HK-2 (cell line): ENCODE measurements around the gene PIR.

ENCODE experiments used
- DNase-seq: peaks from one replicate; pipeline ENCODE4 v3.0.0-alpha.2; 2018; ENCODE audit not compliant: unreplicated experiment

Gene PIR

GRCh38 chrX:15493118-15493962 lies at the start of gene PIR:
PIR (minus strand) TSS chrX:15493333; CDS start chrX:15491257, 2,076 bp downstream.
- DNase-seq, result peak; percentile 84

DNA sequence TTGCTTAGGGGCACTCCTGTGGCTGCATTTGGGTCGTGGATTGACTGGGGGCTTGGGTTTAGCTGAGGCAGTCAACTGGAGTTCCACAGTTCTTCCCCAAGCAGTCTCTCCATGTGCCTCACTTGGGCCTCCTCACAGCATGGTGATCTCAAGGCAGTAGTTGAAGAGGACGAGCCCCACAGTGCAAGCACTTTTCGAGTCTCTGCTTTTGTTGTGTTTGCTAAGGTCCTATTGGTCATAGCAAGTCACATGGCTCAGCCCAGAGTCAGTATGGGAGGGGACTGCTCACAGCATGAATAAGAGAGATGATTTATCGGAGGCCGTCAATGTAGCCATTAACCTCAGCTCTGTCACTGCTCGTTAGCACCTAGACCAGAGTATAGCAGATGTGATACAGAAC lies 37.2 kb upstream of the PIR start:
- DNase-seq, result no peak

- no peak for DNase-seq
Measured at GRCh38 chrX:15529165-15529564, 36.0 kb upstream of the PIR start.

- no peak for DNase-seq
Measured at GRCh38 chrX:15525664-15526416, 32.7 kb upstream of the PIR start.

GRCh38 chrX:15524417-15524816 lies 31.3 kb upstream of the PIR start:
- no peak for DNase-seq

GRCh38 chrX:15523088-15523487 lies 30.0 kb upstream of the PIR start:
- DNase-seq, result no peak

GRCh38 chrX:15522464-15522863 lies 29.3 kb upstream of the PIR start:
- no peak for DNase-seq

DNA sequence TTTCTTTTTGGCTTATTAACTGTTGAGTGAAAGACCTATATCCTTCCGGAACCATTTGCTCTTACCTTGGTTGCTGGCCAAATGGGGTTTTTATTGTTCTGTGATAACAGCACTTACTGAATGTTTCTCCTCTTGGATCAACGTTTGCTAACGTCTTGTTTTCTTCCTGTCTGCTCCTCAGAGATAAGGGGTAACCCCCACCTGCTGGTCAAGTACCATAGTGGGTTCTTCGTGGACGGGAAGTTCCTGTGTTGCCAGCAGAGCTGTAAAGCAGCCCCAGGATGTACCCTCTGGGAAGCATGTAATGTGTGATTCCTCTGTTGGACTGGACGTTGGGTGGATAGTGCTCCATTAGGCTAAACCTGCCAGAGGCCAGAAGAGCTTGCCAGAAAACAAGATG lies 22.8 kb upstream of the PIR start:
- no peak for DNase-seq

- DNase-seq, result no peak
Measured at GRCh38 chrX:15514279-15514678, 21.1 kb upstream of the PIR start.

DNA sequence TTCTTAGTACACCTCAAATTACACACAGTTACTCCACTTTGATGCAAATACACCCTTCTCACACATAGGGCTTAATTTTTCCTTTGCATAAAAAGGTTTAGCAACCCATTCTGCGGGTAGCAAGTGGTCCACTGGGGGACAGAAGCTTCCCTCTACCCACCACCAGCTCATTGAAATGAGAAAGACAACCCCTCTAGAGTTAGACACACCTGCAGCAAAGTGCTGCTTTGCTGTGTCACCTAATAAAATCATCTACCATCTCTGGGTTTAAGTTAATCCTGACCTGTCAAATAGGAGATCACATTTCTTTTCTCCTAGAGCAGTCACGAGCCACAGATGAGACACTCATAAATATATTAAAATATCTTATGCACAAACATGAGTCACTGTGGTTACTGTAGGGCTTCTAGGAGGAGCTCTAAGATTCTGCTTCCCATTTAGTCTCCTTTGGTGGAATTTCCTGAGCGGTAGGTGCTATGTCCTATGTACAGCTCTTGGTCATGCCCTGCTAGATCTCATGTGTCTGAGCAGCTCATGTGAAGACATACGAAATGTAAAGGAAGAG lies 19.4 kb upstream of the PIR start:
- DNase-seq, result no peak

DNA sequence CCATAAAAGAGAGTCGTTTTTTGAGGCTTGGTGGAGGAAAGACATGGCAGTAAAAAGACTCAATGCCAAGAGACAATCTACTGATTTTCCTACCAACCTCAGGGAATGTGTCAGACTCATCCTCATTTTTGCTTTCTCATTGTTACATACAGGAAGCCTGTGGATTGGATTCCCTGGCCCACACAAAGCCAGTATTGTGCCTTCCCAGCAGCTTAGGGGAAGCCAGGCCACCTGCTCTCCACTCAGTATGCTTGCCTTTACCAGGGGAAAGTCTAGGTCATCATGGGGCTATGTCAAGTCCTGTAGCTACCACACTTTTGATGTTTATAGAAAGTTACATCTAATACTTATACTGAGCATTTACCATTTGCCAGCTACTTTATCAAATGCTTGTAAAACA lies 18.4 kb upstream of the PIR start:
- DNase-seq, result no peak

DNA sequence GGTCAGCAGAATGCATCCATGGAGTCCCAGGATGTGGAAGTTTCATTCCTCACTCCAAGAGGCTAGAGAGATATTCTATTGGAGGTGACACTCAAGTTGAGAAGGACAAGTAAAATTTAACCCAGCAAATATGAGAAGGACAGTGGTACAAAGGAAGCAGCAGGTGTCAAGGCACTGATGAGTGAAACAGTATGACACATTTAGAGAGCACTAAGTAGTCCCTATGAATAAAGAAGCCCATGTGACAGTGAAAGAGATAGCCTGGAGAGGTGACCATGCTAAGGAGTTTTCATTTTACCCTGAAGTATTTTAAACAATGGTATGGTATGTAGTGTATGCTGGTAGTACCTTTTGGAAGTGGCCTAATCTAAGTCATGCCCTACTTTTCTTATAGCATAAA lies 16.7 kb upstream of the PIR start:
- no peak for DNase-seq

GRCh38 chrX:15507005-15507404 lies 13.9 kb upstream of the PIR start:
- no peak for DNase-seq

DNA sequence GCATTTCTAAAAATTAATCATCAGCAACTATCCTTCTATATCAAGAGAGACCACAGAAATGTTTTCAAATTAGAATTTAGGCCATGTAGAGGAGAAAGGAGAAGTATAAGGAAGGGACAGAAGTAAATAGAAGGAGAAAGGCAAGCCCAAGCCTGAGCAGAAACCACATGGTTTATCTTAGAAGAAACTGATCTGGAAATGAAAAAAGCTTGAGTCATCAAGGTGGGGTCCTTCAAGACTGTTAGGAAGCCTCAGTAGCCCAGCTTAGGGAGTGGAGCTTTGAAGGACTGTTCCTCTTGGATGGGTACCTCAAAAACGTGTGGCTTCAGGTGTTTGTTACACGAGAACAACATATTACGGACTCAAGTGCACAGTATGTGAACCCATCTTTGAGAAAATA lies 12.0 kb upstream of the PIR start:
- DNase-seq, result no peak

DNA sequence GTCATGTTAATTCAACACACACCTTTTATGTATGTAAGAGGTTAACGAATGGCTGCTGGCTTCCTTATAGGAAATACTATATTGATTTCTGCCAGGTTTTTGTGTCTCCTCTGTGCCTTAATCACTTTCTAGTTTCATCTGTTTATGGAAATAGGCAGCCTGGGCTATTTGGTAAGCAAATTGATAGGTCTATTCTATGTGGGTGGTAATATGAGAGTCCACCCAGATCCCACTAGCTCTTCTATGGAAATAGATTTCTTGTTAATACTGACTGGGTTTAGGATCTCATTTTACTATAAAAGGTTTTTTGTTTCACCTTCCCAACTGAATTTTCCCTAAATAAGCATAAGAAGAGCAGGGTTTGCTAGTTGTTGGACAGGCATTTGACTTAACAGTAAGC lies 11.5 kb upstream of the PIR start:
- DNase-seq, result no peak

GRCh38 chrX:15501506-15501905 lies 8.4 kb upstream of the PIR start:
- no peak for DNase-seq

GRCh38 chrX:15500497-15500966 lies 7.4 kb upstream of the PIR start, which contains the start of gene BMX:
BMX (plus strand) TSS chrX:15500807; CDS start chrX:15508354, 7,547 bp downstream.
- DNase-seq, result no peak

DNA sequence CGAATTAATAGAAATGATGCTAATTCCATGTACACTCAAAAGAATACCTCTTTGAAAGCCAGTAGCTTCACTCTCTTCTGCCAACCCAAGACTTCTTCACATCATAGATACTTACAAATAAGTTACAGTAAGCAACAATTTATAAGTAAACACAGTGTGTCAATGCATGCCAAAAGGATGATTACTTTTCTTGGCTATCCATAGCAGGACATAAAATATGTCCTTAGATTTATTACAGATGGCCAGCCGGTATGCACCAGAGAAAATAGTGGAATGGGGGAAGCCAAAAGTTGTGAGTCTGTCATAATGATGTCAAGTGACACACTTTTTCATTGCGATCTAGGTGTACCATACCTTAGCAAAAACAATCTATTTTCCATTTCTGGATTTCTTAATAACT lies 6.8 kb upstream of the PIR start:
- DNase-seq, result no peak

GRCh38 chrX:15498741-15499140 lies 5.6 kb upstream of the PIR start:
- DNase-seq, result no peak

GRCh38 chrX:15497865-15498264 lies 4.7 kb upstream of the PIR start:
- peak; percentile 42 for DNase-seq

DNA sequence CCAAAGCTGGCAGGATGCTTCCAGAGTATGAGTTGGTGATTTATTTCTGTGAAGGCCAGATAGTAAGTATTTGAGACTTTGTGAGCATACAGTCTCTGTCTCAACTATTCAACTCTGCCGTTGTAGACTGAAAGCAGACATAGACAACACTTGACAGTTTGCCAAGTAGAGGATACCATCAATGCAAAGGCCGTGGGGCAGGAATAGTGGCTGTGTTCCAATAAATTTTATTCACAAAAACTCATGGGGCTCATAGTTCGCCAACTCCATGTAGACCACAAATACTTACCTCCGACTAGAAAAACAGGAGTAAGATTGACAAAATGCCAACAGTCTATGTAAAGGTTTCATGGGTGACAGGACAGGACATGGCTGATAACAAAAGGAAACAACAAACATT lies 3.7 kb upstream of the PIR start:
- no peak for DNase-seq

DNA sequence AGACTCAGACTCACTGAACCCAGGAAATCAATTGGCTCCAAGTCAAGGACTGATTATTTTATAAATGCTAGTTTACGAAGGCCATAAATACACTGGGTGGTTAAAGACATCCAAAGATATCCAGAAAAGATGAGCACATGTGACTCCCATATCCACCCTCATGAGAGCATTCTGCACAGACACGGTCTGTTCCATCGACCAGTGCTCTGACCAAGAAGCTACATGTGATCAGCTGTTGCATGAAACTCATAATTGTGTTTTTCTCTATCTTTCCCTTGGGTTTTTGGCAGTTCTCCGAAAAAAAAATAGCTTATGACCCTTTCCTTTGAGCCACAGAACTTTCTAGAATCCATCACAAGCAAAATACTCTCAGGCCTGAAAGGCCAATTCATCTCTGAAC lies 2.7 kb upstream of the PIR start:
- DNase-seq, result no peak

DNA sequence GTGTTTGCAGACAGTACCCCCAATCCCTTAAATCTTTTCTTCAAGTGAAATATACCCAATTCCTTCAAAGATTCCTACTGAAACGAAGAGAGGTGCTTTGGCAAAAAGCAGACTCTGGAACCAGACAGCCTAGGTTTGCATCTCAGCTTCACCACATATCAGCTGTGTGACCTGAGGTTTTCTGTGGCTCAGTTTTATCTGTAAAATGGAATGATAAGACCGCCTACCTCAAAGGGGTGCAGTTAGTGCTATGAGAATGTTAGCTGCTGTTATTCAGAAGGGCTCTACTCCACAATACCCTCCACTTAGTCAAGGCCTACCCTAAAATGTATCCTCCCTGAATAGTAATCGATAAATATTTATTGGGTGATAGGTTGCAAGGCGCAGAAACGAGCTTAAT lies 664 bp downstream of the PIR start:
- no peak for DNase-seq
